Measurements from ENCODE around the gene PPP1R14C.

- TF ChIP-seq POLR2AphosphoS5 (IDR thresholded peaks at IDR 0.05; ENCODE audit: low read depth, low read length), result no peak
- TF ChIP-seq SIN3A (IDR thresholded peaks at IDR 0.05; ENCODE audit: borderline replicate concordance, insufficient read depth, low read length), result no peak
- no peak for TF ChIP-seq REST (IDR thresholded peaks at IDR 0.05; ENCODE audit: insufficient read depth in 1 of 2, low read depth in 2 of 2, low read length in 2 of 2)
- no peak for TF ChIP-seq TAF1 (IDR thresholded peaks at IDR 0.05; ENCODE audit: borderline replicate concordance, insufficient read depth, low read length)
These were observed 39.7 kb downstream of the PPP1R14C start for GRCh38 chr6:150182460-150183078.
